Mucosa of descending colon (tissue), 3 donors: Measurements from ENCODE around the gene CFAP74. TPM values are rescaled to one million over a fixed set of nuclear protein-coding genes. Genes with fewer than 3 reads are reported as not detected.
A peak's percentile ranks its signal among the peaks of the same experiment; 100 is the strongest.
"Not testable (repeated sequence)": the region's sequence is repeated elsewhere in the genome, so short reads cannot be mapped to it uniquely, and the experiment has no call there.

Experiments used
- ATAC-seq: fragments of 200-7000 bp; cut with Tn5 transposase; one replicate; pipeline ENCODE4 v1.9.1; 2020; ENCODE audit warnings: mild to moderate bottlenecking, moderate library complexity
- DNase-seq, 3 donors: peaks; one replicate each; pipeline ENCODE4 v3.0.0-alpha.2; 2020
- H3K36me3 ChIP-seq: fragments of 200-600 bp; one replicate; pipeline ENCODE4 v1.8.0; 2021; ENCODE audit warnings: low read depth, mild to moderate bottlenecking
- H3K4me1 ChIP-seq: fragments of 200-600 bp; one replicate; pipeline ENCODE4 v1.8.0; 2021; ENCODE audit warnings: low read depth, mild to moderate bottlenecking
- H3K4me3 ChIP-seq: fragments of 200-600 bp; one replicate; pipeline ENCODE4 v1.8.0; 2021; ENCODE audit warnings: mild to moderate bottlenecking
- H3K9me3 ChIP-seq: fragments of 200-600 bp; one replicate; pipeline ENCODE4 v1.8.0; 2021; ENCODE audit warnings: mild to moderate bottlenecking
- intact Hi-C, 2 donors: fragments of 100-400 bp; cut with DNase I in 1 of 2; cut with micrococcal nuclease in 1 of 2; formaldehyde crosslinking; loops; one replicate each; pipeline versions ENCODE4 v1.11.0 to v1.11.1; 2022; cut with DNase I, micrococcal nuclease
- total RNA-seq, 3 donors: library from RNA; stranded (reverse); fragmentation: NEBNext Ultra II Directional in 2 of 3; extraction: Animal tissue kit (Norgen Biotek cat#: 25700) in 2 of 3; gene quantifications; one replicate each; pipeline versions ENCODE4 v1.2.1 to v1.2.4, GENCODE V29; 2021 to 2023
- TF ChIP-seq, protein P1 (sequence below): fragments of 200-600 bp; IDR thresholded peaks from one replicate; pipeline ENCODE4 v1.8.0; 2022; ENCODE audit warnings: antibody characterized with exemption, mild to moderate bottlenecking
- donor health status: DM: no; HTN: no; CAD: no; lungs with moderate emphysema.
- donor health status: DM: no; HTN: no; CAD: no.
- donor health status: DM: no; HTN: yes; CAD: no.

Gene CFAP74
- total RNA-seq, 3 donors from 2014 or later = 0.06 to 0.13 TPM; not detected in 1

DNA sequence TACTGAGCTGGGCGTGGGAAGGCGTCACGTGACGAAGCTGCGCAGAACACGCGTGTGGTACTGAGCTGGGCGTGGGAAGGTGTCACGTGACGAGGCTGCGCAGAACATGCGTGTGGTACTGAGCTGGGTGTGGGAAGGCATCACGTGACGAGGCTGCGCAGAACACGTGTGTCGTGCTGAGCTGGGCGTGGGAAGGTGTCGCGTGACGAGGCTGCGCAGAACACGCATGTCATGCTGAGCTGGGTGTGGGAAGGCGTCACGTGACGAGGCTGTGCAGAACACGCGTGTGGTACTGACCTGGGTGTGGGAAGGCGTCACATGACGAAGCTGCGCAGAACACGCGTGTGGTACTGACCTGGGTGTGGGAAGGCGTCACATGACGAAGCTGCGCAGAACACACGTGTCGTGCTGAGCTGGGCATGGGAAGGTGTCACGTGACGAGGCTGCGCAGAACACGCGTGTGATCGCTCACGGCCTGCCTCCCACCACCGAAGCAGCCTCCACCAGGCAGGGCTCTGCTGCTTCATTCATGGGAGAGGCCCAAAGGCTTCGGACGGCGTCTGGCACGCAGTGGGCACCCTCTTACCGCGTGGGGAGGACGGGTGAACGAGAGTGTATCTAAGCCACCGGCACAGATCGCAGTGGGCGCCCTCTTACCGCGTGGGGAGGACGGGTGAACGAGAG lies 24.0 kb downstream of the CFAP74 start:
- no peak for ATAC-seq
- Histone ChIP-seq H3K9me3 (no peaks in the 10 kb centered on the region), H3K36me3 (no peaks in the 10 kb centered on the region), H3K4me3 (no peak overlapping the region), H3K4me1 (no peaks in the 10 kb centered on the region)
- TF ChIP-seq, protein P1, sequence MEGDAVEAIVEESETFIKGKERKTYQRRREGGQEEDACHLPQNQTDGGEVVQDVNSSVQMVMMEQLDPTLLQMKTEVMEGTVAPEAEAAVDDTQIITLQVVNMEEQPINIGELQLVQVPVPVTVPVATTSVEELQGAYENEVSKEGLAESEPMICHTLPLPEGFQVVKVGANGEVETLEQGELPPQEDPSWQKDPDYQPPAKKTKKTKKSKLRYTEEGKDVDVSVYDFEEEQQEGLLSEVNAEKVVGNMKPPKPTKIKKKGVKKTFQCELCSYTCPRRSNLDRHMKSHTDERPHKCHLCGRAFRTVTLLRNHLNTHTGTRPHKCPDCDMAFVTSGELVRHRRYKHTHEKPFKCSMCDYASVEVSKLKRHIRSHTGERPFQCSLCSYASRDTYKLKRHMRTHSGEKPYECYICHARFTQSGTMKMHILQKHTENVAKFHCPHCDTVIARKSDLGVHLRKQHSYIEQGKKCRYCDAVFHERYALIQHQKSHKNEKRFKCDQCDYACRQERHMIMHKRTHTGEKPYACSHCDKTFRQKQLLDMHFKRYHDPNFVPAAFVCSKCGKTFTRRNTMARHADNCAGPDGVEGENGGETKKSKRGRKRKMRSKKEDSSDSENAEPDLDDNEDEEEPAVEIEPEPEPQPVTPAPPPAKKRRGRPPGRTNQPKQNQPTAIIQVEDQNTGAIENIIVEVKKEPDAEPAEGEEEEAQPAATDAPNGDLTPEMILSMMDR = no peak
- intact Hi-C loops = no loop called here
- no peak for DNase-seq

DNA sequence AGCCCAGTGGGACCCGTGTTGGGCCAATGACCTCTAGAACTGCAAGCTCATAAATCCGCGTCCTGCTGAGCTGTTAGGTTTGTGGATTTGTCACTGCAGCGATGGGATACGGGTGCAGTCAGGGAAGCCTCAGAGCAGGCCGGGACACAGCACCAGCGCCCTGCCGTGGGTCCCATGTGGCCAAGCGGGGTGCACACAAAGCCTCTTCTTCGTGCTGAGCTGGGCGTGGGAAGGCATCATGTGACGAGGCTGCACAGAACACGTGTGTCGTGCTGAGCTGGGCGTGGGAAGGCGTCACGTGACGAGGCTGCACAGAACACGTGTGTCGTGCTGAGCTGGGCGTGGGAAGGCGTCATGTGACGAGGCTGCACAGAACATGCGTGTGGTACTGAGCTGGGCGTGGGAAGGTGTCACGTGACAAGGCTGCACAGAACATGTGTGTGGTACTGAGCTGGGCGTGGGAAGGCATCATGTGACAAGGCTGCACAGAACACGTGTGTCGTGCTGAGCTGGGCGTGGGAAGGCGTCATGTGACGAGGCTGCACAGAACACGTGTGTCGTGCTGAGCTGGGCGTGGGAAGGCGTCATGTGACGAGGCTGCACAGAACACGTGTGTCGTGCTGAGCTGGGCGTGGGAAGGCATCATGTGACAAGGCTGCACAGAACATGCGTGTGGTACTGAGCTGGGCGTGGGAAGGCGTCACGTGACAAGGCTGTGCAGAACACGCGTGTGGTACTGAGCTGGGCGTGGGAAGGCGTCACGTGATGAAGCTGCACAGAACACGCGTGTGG lies 24.7 kb downstream of the CFAP74 start:
- H3K4me3 ChIP-seq, intact Hi-C loops, H3K9me3 ChIP-seq, DNase-seq, H3K36me3 ChIP-seq, H3K4me1 ChIP-seq, ATAC-seq: not testable (repeated sequence)

DNA sequence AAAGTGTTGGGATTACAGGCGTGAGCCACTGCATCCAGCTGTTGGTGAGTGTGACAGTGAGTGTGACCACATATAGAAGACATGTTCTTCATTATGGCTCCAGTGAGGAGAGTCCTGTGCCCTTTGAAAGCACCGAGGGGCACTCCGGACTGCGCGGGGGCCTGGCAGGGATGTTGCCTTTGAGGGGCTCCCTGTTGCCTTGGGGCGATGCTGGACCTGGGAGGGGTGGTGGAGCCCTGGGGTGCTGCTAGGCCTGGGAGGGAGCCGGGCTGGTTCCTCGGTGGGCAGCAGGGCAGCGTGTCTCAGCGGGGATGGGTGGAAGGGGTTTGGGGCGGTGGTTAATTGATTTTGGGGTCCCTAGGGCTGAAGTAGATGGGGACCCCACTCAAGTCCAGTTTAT lies 25.5 kb downstream of the CFAP74 start:
- no peak for ATAC-seq
- no peaks in the 10 kb centered on the region for H3K9me3 ChIP-seq
- H3K36me3 ChIP-seq = no peaks in the 10 kb centered on the region
- DNase-seq = peak in 1 of 3 donors; percentile 39
- H3K4me3 ChIP-seq = no peak overlapping the region
- TF ChIP-seq, protein P1 = no peak
- intact Hi-C loops = no loop called here
- no peaks in the 10 kb centered on the region for H3K4me1 ChIP-seq

DNA sequence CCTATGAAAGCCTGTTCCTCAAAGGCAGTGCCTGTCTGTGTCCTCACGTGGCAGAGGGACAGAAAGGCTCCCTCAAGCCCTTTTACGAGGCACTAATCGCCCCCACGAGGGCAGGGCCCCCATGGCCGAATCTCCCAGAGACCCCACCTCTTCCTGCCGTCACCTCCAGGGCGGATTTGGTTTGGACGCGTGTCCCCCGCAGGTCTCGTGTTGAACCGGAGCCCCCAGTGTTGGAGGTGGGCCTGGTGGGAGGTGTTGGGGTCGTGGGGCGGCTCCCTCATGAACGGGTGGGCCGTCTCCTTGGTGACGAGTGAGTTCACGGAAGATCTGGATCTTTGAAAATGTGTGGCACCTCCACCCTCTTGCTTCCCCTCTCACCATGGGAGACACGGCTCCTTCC lies 27.6 kb downstream of the CFAP74 start:
- ATAC-seq = no peak
- Histone ChIP-seq H3K36me3 (no peaks in the 10 kb centered on the region), H3K9me3 (no peaks in the 10 kb centered on the region), H3K4me1 (no peaks in the 10 kb centered on the region), H3K4me3 (no peak overlapping the region)
- TF ChIP-seq, protein P1 = no peak
- intact Hi-C loops = no loop called here
- no peak for DNase-seq

DNA sequence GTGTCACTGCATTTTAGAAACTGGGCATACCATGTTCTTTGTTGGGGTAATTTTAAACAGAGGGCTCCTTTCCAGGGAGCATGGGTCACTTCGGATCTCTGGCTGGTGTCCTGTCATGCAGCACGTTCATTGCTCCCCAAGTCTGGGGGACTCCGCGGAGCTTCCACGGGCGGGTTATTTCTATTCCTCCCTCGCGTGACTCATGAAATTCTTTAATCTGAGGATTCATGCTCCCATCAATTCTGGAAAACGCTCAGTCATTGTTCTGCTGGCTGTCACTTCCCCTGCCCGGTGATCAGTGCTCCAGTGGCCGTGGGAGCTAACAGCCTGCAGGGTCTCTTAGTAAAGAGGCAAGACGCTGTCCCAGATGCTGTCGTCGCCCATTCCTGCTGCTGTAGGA lies 28.1 kb downstream of the CFAP74 start:
- ATAC-seq = no peak
- Histone ChIP-seq H3K36me3 (no peaks in the 10 kb centered on the region), H3K4me3 (no peak overlapping the region), H3K4me1 (no peaks in the 10 kb centered on the region), H3K9me3 (no peaks in the 10 kb centered on the region)
- intact Hi-C loops = no loop called here
- TF ChIP-seq, protein P1 = no peak
- DNase-seq = no peak

DNA sequence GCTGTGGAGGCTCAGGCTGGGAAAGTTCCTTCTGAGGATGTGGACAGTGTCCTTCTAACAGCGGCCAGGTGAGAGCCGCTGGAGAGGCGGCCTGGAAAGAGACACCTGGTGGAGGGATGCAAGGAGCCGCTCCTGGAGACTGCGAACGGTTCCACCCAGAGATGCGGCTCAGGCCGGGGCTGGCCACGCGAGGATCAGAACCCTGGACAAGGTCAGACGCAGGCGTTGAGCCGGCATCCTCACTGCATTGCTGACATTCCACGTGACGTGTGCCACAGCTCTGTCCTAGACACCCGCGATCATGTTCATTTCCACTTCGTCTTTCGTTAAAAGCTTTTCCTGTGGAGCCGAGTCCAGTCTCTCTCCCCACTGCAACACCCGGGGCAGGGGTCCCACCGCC lies 28.8 kb downstream of the CFAP74 start:
- DNase-seq = no peak
- intact Hi-C loops = no loop called here
- no peaks in the 10 kb centered on the region for H3K4me1 ChIP-seq
- H3K4me3 ChIP-seq = no peak overlapping the region
- no peak for ATAC-seq
- H3K36me3 ChIP-seq = no peaks in the 10 kb centered on the region
- TF ChIP-seq, protein P1 = no peak
- H3K9me3 ChIP-seq = no peaks in the 10 kb centered on the region
